Measurements from ENCODE around the gene B4GALNT3.

GRCh38 chr12:505221-505620 is 45.5 kb downstream of the B4GALNT3 start:
- TF ChIP-seq MAX (IDR thresholded peaks at IDR 0.05): no peak
- no peak for TF ChIP-seq REST (IDR thresholded peaks at IDR 0.05)
- no peak for TF ChIP-seq CTCF (IDR thresholded peaks at IDR 0.05)
- TF ChIP-seq JUN (IDR thresholded peaks at IDR 0.05): no peak
- TF ChIP-seq RFX5 (IDR thresholded peaks at IDR 0.05): no peak
- TF ChIP-seq RAD21 (conservative IDR thresholded peaks at IDR 0.05 in 1 of 2, IDR thresholded peaks at IDR 0.05 in 1 of 2): no peak
